Activated naive CD4-positive, alpha-beta T cell treated with anti-CD3 and anti-CD28 coated beads for 36 hours (primary cell): Measurements from ENCODE around the gene TRA2A. TPM values are rescaled to one million over a fixed set of nuclear protein-coding genes. Genes with fewer than 3 reads are reported as not detected.

Experiments
- CTCF ChIA-PET: fragments of 350-600 bp; sonication (Branson Sonifier 250); formaldehyde crosslinking; loops from one replicate; lab custom pipeline; 2021; ENCODE audit warnings: antibody characterized with exemption; lab: Charles Lee
- DNase-seq: peaks from one replicate; pipeline ENCODE4 v3.0.0-alpha.2; 2020
- H3K27ac Mint-ChIP-seq: one replicate; pipeline ENCODE4 v1.8.0; 2021; ENCODE audit warnings: mild to moderate bottlenecking, mixed read lengths
- H3K27me3 Mint-ChIP-seq: one replicate; pipeline ENCODE4 v1.8.0; 2021; ENCODE audit warnings: low read depth, mixed read lengths
- H3K36me3 Mint-ChIP-seq: one replicate; pipeline ENCODE4 v1.8.0; 2021; ENCODE audit warnings: low read depth, mixed read lengths
- H3K4me1 Mint-ChIP-seq: one replicate; pipeline ENCODE4 v1.8.0; 2021; ENCODE audit warnings: low read depth, mixed read lengths
- H3K4me3 Mint-ChIP-seq: one replicate; pipeline ENCODE4 v1.8.0; 2021; ENCODE audit warnings: mild to moderate bottlenecking, moderate library complexity, mixed read lengths
- H3K9me3 Mint-ChIP-seq: one replicate; pipeline ENCODE4 v1.8.0; 2021; ENCODE audit warnings: mixed read lengths
- intact Hi-C: fragments of 100-400 bp; cut with micrococcal nuclease; formaldehyde crosslinking; loops from one replicate; pipeline ENCODE4 v1.15.1; 2023
- total RNA-seq, 2 experiments: library from RNA; stranded (reverse); gene quantifications; one replicate each; pipeline ENCODE4 v1.2.3, GENCODE V29; 2021

The TRA2A gene
- total RNA-seq: 10 to 100 TPM; 77.8 to 79.0 TPM

DNA sequence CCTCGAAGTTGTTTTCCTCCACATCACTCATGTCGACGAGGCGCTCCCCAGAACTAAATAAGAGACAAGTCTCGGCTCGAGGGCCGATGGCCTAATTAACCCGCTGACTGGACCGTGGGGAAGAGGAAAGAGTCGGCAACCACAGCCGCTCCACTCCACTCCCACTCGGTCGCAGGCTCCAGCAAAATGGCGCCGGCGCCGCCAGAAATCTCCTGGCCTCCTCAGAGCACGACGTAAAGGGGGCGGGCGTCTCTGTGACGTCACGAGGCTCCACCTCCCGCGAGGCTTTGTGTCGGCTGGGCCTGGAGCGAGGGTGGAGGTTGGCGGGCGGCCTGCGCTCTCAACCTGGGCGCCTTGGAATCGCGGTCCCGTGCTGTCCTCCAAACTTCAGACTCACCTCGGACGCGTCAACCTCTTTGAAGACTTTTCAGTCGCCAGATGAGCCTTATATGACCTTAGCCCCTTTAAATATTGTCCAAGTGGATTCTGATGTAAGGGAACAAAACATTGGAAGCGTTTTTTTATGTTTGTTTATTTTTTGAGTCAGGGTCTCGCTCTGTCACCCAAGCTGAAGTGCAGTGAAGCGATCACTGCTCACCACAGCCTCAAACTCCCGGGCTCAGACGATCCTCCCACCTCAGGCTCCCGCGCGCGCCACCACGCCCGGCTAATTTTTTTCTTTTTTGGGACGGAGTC lies at the start of gene TRA2A:
TRA2A (minus strand) TSS at position 188 of the 696 bp plus-strand sequence; CDS start at position 31, 157 bp downstream.
- intact Hi-C loops: loop anchor here (1.0 to 10.0 kb wide), 12 partner anchors 42 to 1593 kb away; partner anchors contain the start of genes CYCS, HYCC1, MALSU1 and NUP42
- peaks cover 43% of the 10 kb centered on the region for H3K4me1 Mint-ChIP-seq
- H3K9me3 Mint-ChIP-seq: no peaks in the 10 kb centered on the region
- peak within 1 kb of the TSS; percentile 99 for H3K4me3 Mint-ChIP-seq
- peaks cover 25% of the 10 kb centered on the region for H3K36me3 Mint-ChIP-seq
- H3K27ac Mint-ChIP-seq: peak within 1 kb of the TSS; percentile 100
- peak; percentile 99 for DNase-seq
- CTCF ChIA-PET: interaction anchor here (0.6 kb wide), 1 partner anchor 253 kb away, joined by 4 read pairs; no protein-coding TSS in a partner anchor
- no peaks in the 10 kb centered on the region for H3K27me3 Mint-ChIP-seq

GRCh38 chr7:23570592-23571200 lies 38.9 kb upstream of the TRA2A start:
- no peaks in the 10 kb centered on the region for H3K4me1 Mint-ChIP-seq
- H3K9me3 Mint-ChIP-seq: no peaks in the 10 kb centered on the region
- no peak overlapping the region for H3K4me3 Mint-ChIP-seq
- H3K27me3 Mint-ChIP-seq: peaks cover 5% of the 10 kb centered on the region
- CTCF ChIA-PET: interaction anchor here (0.7 to 8.7 kb wide), 20 partner anchors 9 to 298 kb away, joined by 3 to 78 read pairs (median 4); partner anchors contain the start of genes CCDC126 and STK31
- no peaks in the 10 kb centered on the region for H3K36me3 Mint-ChIP-seq
- peak; percentile 84 for DNase-seq
- no peak overlapping the region for H3K27ac Mint-ChIP-seq
- intact Hi-C loops: loop anchor here (1.0 to 10.0 kb wide), 4 partner anchors 23 to 814 kb away; partner anchors contain the start of gene NPY

GRCh38 chr7:23558303-23558702 lies 26.5 kb upstream of the TRA2A start:
- Mint-ChIP-seq H3K27ac (no peak overlapping the region), H3K27me3 (peaks cover 3% of the 10 kb centered on the region), H3K4me1 (no peaks in the 10 kb centered on the region), H3K36me3 (no peaks in the 10 kb centered on the region), H3K4me3 (no peak overlapping the region), H3K9me3 (no peaks in the 10 kb centered on the region)
- intact Hi-C loops: no loop called here
- CTCF ChIA-PET: interaction anchor here (1.5 kb wide), 1 partner anchor 139 kb away, joined by 3 read pairs; no protein-coding TSS in a partner anchor
- DNase-seq: no peak

- CTCF ChIA-PET: interaction anchor here (0.6 to 2.2 kb wide), 18 partner anchors 9 to 1216 kb away, joined by 3 to 19 read pairs (median 4); no protein-coding TSS in a partner anchor
- no peaks in the 10 kb centered on the region for H3K36me3 Mint-ChIP-seq
- no peaks in the 10 kb centered on the region for H3K9me3 Mint-ChIP-seq
- H3K4me1 Mint-ChIP-seq: peaks cover 5% of the 10 kb centered on the region
- DNase-seq: no peak
- no peak overlapping the region for H3K27ac Mint-ChIP-seq
- intact Hi-C loops: loop anchor here (1.0 to 10.0 kb wide), 9 partner anchors 23 to 1117 kb away; partner anchors contain the start of gene NPY
- H3K27me3 Mint-ChIP-seq: no peaks in the 10 kb centered on the region
- H3K4me3 Mint-ChIP-seq: no peak overlapping the region
These were observed 15.9 kb upstream of the TRA2A start for GRCh38 chr7:23547662-23548061.

DNA sequence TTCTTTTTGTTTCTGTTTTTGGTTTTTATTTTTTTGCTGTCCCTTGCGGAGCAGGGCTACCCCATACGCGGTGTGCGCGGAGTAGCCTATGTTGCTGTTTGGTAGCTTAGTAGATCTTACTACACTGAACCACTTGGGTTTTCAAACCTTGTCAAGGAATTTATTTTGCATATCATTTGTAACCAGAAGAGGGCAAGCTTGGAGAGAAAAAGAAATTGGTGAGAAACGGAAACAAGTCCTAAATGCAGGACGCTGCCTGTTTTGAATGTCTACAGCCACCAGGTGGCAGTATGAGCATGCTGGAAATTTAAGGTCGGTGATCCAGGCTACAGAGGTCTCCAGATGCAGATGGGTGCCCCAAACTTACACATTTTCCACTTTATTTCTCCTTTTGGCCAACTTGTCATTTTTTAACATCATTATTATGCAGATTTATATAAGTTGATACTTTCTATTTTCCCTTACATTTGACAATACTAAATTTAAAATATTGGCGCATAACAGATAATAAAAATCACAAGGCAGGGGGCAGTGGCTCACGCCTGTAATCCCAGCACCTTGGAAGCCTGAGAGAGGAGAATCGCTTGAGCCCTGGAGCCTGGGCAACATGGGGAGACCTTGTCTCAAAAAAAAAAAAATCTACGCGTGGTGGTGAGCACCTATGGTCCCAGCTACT lies 15.3 kb upstream of the TRA2A start:
- no peak overlapping the region for H3K27ac Mint-ChIP-seq
- no peaks in the 10 kb centered on the region for H3K27me3 Mint-ChIP-seq
- no peaks in the 10 kb centered on the region for H3K9me3 Mint-ChIP-seq
- H3K4me1 Mint-ChIP-seq: peaks cover 5% of the 10 kb centered on the region
- intact Hi-C loops: loop anchor here (1.0 to 10.0 kb wide), 9 partner anchors 23 to 1118 kb away; partner anchors contain the start of gene NPY
- no peaks in the 10 kb centered on the region for H3K36me3 Mint-ChIP-seq
- CTCF ChIA-PET: interaction anchor here (0.6 to 3.5 kb wide), 37 partner anchors 9 to 1505 kb away, joined by 3 to 22 read pairs (median 4); partner anchors contain the start of gene STK31
- peak; percentile 86 for DNase-seq
- no peak overlapping the region for H3K4me3 Mint-ChIP-seq

DNA sequence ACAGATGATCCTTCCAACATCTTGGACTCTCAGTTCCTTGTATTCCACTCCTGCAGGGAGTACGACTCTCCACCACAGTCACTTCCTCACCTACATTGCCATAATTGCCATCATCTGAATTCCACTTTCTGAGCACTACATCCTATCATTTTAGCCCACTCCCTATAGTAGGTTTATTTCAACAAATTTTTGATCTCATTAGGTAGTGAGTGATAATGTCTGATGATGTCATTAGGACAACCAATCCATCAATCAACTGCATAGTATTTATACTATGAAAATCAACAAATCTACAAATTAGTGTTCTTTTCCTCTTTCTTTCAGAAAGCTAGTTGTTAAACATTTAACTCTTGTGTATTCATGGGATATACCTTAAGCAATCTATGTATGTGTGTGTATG lies 13.7 kb upstream of the TRA2A start:
- CTCF ChIA-PET: interaction anchor here (0.5 to 3.5 kb wide), 5 partner anchors 187 to 273 kb away, joined by 3 to 22 read pairs (median 4); no protein-coding TSS in a partner anchor
- peaks cover 5% of the 10 kb centered on the region for H3K4me1 Mint-ChIP-seq
- no peak for DNase-seq
- no peak overlapping the region for H3K4me3 Mint-ChIP-seq
- H3K27me3 Mint-ChIP-seq: no peaks in the 10 kb centered on the region
- H3K36me3 Mint-ChIP-seq: no peaks in the 10 kb centered on the region
- H3K9me3 Mint-ChIP-seq: no peaks in the 10 kb centered on the region
- H3K27ac Mint-ChIP-seq: no peak overlapping the region
- intact Hi-C loops: loop anchor here (10.0 kb wide), 2 partner anchors 739 to 1119 kb away; partner anchors contain the start of gene NPY

GRCh38 chr7:23544913-23545354 lies 13.2 kb upstream of the TRA2A start:
- CTCF ChIA-PET: interaction anchor here (0.5 to 3.5 kb wide), 7 partner anchors 187 to 986 kb away, joined by 3 to 22 read pairs (median 4); no protein-coding TSS in a partner anchor
- no peaks in the 10 kb centered on the region for H3K27me3 Mint-ChIP-seq
- no peak overlapping the region for H3K27ac Mint-ChIP-seq
- intact Hi-C loops: loop anchor here (10.0 kb wide), 2 partner anchors 740 to 1120 kb away; partner anchors contain the start of gene NPY
- no peak overlapping the region for H3K4me3 Mint-ChIP-seq
- no peaks in the 10 kb centered on the region for H3K9me3 Mint-ChIP-seq
- peak; percentile 22 for DNase-seq
- H3K36me3 Mint-ChIP-seq: no peaks in the 10 kb centered on the region
- H3K4me1 Mint-ChIP-seq: peaks cover 8% of the 10 kb centered on the region

DNA sequence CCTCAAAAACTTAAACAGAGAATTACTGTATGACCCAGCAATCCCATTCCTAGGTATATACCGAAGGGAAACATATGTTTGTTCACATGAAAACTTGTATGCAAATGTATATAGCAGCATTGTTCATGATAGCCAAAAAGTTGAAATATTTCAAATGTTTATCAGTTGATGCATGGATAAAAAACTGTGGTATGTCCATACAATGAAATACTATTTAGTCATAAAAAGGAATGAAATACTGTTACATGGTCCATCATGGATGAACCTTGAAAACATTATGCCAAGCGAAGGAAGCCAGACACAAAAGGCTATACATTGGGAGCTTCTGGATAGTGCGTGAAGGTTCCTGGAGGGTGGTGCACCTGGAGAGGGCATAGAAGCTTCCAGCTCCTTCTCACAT lies 11.0 kb upstream of the TRA2A start:
- no peak overlapping the region for H3K4me3 Mint-ChIP-seq
- no peaks in the 10 kb centered on the region for H3K9me3 Mint-ChIP-seq
- no peaks in the 10 kb centered on the region for H3K27me3 Mint-ChIP-seq
- H3K27ac Mint-ChIP-seq: no peak overlapping the region
- H3K36me3 Mint-ChIP-seq: no peaks in the 10 kb centered on the region
- no peak for DNase-seq
- intact Hi-C loops: loop anchor here (10.0 kb wide), 2 partner anchors 742 to 1122 kb away; partner anchors contain the start of gene NPY
- CTCF ChIA-PET: interaction anchor here (0.5 to 1.6 kb wide), 7 partner anchors 154 to 270 kb away, joined by 3 to 7 read pairs (median 4); no protein-coding TSS in a partner anchor
- H3K4me1 Mint-ChIP-seq: peaks cover 19% of the 10 kb centered on the region

DNA sequence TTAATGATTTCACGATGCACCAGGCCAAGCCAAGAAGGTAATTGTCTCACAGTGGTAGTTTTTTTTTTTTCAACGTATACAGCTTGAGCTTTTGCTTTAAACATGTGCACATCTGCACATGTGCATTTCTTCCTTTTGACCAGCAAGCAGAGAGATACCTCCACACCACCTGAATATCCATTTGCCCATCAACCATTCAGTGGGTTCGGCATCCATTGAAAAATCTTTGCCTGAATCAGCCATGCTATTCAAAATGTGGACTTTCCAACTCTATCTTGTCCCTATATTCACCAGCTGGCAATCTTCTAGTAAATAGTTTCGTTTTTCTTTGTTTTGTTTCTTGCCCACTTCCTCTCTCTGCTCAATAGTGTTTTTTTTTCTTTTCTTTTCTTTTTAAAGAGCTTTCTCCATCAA lies 7.7 kb upstream of the TRA2A start:
- CTCF ChIA-PET: interaction anchor here (0.6 to 2.4 kb wide), 9 partner anchors 8 to 535 kb away, joined by 3 to 9 read pairs (median 3); no protein-coding TSS in a partner anchor
- H3K27me3 Mint-ChIP-seq: no peaks in the 10 kb centered on the region
- no peaks in the 10 kb centered on the region for H3K36me3 Mint-ChIP-seq
- H3K9me3 Mint-ChIP-seq: no peaks in the 10 kb centered on the region
- H3K27ac Mint-ChIP-seq: peak overlapping the region; percentile 16
- peaks cover 14% of the 10 kb centered on the region for H3K4me1 Mint-ChIP-seq
- intact Hi-C loops: loop anchor here (10.0 kb wide), 1 partner anchor 1365 kb away; no protein-coding TSS in a partner anchor
- no peak overlapping the region for H3K4me3 Mint-ChIP-seq
- no peak for DNase-seq

DNA sequence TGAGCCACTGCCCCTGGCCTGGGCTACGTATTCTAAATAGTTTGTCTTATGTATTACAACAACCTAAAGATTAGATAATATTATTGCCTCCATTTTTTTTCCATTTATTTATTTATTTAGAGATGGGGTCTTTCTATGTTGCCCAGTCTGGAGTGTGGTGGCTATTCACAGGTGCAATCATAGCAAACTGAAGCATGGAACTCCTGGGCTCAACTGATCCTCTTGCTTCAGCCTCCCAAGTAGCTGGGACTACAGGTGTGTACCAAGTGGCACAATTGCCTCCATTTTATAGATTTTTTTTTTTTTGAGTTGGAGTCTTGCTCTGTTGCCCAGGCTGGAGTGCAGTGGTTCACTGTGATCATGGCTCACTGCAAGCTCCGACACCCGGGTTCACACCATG lies 6.5 kb upstream of the TRA2A start:
- Mint-ChIP-seq H3K27ac (no peak overlapping the region), H3K27me3 (no peaks in the 10 kb centered on the region)
- intact Hi-C loops: loop anchor here (10.0 kb wide), 1 partner anchor 1366 kb away; no protein-coding TSS in a partner anchor

GRCh38 chr7:23533238-23533604 lies 1.4 kb upstream of the TRA2A start:
- intact Hi-C loops: loop anchor here (5.0 to 10.0 kb wide), 5 partner anchors 176 to 1372 kb away; partner anchors contain the start of genes HYCC1 and PALS2
- no peaks in the 10 kb centered on the region for H3K9me3 Mint-ChIP-seq
- no peaks in the 10 kb centered on the region for H3K27me3 Mint-ChIP-seq
- DNase-seq: no peak
- peak overlapping the region; percentile 100 for H3K27ac Mint-ChIP-seq
- peaks cover 31% of the 10 kb centered on the region for H3K4me1 Mint-ChIP-seq
- H3K4me3 Mint-ChIP-seq: peak overlapping the region; percentile 46
- H3K36me3 Mint-ChIP-seq: peaks cover 25% of the 10 kb centered on the region
- CTCF ChIA-PET: no interaction called here

More for the DNA sequence above, 6.5 kb upstream of the TRA2A start:
- no peak for DNase-seq
- Mint-ChIP-seq H3K36me3 (no peaks in the 10 kb centered on the region), H3K4me3 (no peak overlapping the region), H3K9me3 (no peaks in the 10 kb centered on the region), H3K4me1 (peaks cover 17% of the 10 kb centered on the region)
- CTCF ChIA-PET: interaction anchor here (0.6 to 2.4 kb wide), 6 partner anchors 9 to 265 kb away, joined by 3 to 6 read pairs (median 3); no protein-coding TSS in a partner anchor
